Measurements from ENCODE around the gene CEPT1. TPM values are rescaled to one million over a fixed set of nuclear protein-coding genes. Genes with fewer than 3 reads are reported as not detected.

CEPT1 gene
- total and polyA plus RNA-seq, 10 of the 15 experiments (the other 5 are each of a cell fraction or from before 2014, with no cell fraction given): 29.4 to 77.9 (median 54.8) TPM

DNA sequence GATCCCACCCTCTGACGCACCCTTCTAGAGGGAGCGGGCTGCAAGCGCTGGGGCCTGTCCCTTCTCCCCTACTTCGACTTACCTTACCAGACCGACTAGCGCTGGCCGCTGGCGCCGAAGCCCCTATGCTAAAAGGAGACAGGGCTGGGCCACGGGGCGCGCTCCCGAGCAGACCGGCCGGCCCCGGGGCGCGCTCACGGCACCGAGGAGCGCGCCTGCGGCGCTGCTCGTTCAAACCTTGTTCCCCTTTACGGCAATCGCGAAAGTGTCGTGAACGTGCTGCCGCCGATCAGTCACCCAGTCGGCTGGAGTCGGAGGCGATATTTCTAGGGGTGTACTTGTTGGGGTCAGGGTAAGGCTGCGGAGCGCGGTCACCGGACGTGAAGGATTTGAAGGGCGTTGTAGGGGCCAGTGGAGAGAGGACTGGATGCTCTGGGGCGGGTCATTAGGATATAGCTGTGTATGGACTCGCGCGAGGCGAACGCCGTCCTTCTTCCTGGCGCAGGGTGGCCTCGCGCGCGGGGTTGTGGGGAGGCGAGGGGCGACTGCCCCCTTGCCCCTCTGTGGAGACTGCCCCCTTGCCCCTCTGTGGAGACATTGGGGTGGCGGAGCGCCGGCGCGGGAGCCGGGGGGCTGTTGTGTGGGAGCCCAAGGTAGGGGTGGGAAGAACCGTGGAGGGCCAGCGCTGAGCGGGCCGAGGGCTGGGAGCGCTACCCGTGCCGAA lies at the start of gene CEPT1, which contains the start of gene DRAM2 (continued):
- TF ChIP-seq, protein P1, sequence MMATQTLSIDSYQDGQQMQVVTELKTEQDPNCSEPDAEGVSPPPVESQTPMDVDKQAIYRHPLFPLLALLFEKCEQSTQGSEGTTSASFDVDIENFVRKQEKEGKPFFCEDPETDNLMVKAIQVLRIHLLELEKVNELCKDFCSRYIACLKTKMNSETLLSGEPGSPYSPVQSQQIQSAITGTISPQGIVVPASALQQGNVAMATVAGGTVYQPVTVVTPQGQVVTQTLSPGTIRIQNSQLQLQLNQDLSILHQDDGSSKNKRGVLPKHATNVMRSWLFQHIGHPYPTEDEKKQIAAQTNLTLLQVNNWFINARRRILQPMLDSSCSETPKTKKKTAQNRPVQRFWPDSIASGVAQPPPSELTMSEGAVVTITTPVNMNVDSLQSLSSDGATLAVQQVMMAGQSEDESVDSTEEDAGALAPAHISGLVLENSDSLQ (IDR thresholded peaks at IDR 0.05): peak; percentile 79
- peak; percentile 90 for TF ChIP-seq POLR2A (IDR thresholded peaks at IDR 0.05; ENCODE audit: low read depth, low read length)
- TF ChIP-seq IKZF2 (IDR thresholded peaks at IDR 0.05): no peak
- TF ChIP-seq ZNF24 (IDR thresholded peaks at IDR 0.05): no peak
- TF ChIP-seq, protein P2, sequence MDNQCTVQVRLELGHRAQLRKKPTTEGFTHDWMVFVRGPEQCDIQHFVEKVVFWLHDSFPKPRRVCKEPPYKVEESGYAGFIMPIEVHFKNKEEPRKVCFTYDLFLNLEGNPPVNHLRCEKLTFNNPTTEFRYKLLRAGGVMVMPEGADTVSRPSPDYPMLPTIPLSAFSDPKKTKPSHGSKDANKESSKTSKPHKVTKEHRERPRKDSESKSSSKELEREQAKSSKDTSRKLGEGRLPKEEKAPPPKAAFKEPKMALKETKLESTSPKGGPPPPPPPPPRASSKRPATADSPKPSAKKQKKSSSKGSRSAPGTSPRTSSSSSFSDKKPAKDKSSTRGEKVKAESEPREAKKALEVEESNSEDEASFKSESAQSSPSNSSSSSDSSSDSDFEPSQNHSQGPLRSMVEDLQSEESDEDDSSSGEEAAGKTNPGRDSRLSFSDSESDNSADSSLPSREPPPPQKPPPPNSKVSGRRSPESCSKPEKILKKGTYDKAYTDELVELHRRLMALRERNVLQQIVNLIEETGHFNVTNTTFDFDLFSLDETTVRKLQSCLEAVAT (IDR thresholded peaks at IDR 0.05): peak; percentile 43; the same call in 1 of the 2 replicates
- TF ChIP-seq, protein P3, sequence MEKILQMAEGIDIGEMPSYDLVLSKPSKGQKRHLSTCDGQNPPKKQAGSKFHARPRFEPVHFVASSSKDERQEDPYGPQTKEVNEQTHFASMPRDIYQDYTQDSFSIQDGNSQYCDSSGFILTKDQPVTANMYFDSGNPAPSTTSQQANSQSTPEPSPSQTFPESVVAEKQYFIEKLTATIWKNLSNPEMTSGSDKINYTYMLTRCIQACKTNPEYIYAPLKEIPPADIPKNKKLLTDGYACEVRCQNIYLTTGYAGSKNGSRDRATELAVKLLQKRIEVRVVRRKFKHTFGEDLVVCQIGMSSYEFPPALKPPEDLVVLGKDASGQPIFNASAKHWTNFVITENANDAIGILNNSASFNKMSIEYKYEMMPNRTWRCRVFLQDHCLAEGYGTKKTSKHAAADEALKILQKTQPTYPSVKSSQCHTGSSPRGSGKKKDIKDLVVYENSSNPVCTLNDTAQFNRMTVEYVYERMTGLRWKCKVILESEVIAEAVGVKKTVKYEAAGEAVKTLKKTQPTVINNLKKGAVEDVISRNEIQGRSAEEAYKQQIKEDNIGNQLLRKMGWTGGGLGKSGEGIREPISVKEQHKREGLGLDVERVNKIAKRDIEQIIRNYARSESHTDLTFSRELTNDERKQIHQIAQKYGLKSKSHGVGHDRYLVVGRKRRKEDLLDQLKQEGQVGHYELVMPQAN (conservative IDR thresholded peaks at IDR 0.05): 0 out of 2 replicates have a peak, but pooled peaks have one; percentile 11
- peak; percentile 81 for TF ChIP-seq PML (IDR thresholded peaks at IDR 0.05; ENCODE audit: low read length)
- TF ChIP-seq, protein P4, sequence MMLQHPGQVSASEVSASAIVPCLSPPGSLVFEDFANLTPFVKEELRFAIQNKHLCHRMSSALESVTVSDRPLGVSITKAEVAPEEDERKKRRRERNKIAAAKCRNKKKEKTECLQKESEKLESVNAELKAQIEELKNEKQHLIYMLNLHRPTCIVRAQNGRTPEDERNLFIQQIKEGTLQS (IDR thresholded peaks at IDR 0.05; ENCODE audit: borderline replicate concordance, extremely low read depth, low read depth, low read length): peak; percentile 81; the same call in 1 of the 2 replicates
- no peak for TF ChIP-seq TCF7 (IDR thresholded peaks at IDR 0.05; ENCODE audit: borderline replicate concordance)
- TF ChIP-seq ZNF217 (IDR thresholded peaks at IDR 0.05): no peak
- no peak for TF ChIP-seq BRCA1 (IDR thresholded peaks at IDR 0.05; ENCODE audit: low read depth, low read length)
- TF ChIP-seq ATF7 (IDR thresholded peaks at IDR 0.05; ENCODE audit: low read depth): 0 out of 2 replicates have a peak, but pooled peaks have one; percentile 29
- TF ChIP-seq, protein P5, sequence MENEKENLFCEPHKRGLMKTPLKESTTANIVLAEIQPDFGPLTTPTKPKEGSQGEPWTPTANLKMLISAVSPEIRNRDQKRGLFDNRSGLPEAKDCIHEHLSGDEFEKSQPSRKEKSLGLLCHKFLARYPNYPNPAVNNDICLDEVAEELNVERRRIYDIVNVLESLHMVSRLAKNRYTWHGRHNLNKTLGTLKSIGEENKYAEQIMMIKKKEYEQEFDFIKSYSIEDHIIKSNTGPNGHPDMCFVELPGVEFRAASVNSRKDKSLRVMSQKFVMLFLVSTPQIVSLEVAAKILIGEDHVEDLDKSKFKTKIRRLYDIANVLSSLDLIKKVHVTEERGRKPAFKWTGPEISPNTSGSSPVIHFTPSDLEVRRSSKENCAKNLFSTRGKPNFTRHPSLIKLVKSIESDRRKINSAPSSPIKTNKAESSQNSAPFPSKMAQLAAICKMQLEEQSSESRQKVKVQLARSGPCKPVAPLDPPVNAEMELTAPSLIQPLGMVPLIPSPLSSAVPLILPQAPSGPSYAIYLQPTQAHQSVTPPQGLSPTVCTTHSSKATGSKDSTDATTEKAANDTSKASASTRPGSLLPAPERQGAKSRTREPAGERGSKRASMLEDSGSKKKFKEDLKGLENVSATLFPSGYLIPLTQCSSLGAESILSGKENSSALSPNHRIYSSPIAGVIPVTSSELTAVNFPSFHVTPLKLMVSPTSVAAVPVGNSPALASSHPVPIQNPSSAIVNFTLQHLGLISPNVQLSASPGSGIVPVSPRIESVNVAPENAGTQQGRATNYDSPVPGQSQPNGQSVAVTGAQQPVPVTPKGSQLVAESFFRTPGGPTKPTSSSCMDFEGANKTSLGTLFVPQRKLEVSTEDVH (IDR thresholded peaks at IDR 0.05; ENCODE audit: low read depth, partially characterized antibody): peak; percentile 54
- TF ChIP-seq LARP7 (IDR thresholded peaks at IDR 0.05): peak; percentile 65
- TF ChIP-seq SMARCA5 (IDR thresholded peaks at IDR 0.05): peak; percentile 41; the same call in 1 of the 2 replicates
- TF ChIP-seq STAT3 (IDR thresholded peaks at IDR 0.05; ENCODE audit: low read depth, low read length): no peak
- peak; percentile 60 for TF ChIP-seq SMAD1 (IDR thresholded peaks at IDR 0.05; ENCODE audit: low read depth, partially characterized antibody)
- TF ChIP-seq NBN (IDR thresholded peaks at IDR 0.05): peak; percentile 55; the same call in 1 of the 2 replicates
- peak; percentile 82; the same call in 1 of the 2 replicates for TF ChIP-seq GATAD2B (conservative IDR thresholded peaks at IDR 0.05; ENCODE audit: low read depth)
- peak; percentile 82; the same call in 1 of the 2 replicates for TF ChIP-seq BACH1 (IDR thresholded peaks at IDR 0.05; ENCODE audit: borderline replicate concordance)
- TF ChIP-seq MTA2 (IDR thresholded peaks at IDR 0.05; ENCODE audit: low read depth): peak; percentile 27
- TF ChIP-seq YY1 (IDR thresholded peaks at IDR 0.05; ENCODE audit: low read depth, low read length): 0 out of 2 replicates have a peak, but pooled peaks have one; percentile 55
- no peak for TF ChIP-seq EZH2 (IDR thresholded peaks at IDR 0.05; ENCODE audit: borderline replicate concordance, control insufficient read depth, low read depth, low read length)
- TF ChIP-seq BHLHE40 (IDR thresholded peaks at IDR 0.05; ENCODE audit: borderline replicate concordance in 1 of 2, low read depth in 2 of 2, low read length in 1 of 2): peak in 1 of 2 experiments; percentile 26; a peak in 1 of 4 replicates

All from GM12878 (cell line).